GM18868 (cell line): ENCODE results near the gene IGSF10.

Experiments
- ATAC-seq: cut with Tn5 transposase; IDR thresholded peaks from one replicate; pipeline ENCODE4 v1.9.1; 2021; ENCODE audit warnings: mild to moderate bottlenecking, moderate library complexity; ENCODE audit not compliant: unreplicated experiment

Gene IGSF10

GRCh38 chr3:151467069-151467468 is 6.2 kb upstream of the IGSF10 start:
- ATAC-seq = peak; percentile 81

GRCh38 chr3:151462991-151463390 is 2.1 kb upstream of the IGSF10 start:
- no peak for ATAC-seq

DNA sequence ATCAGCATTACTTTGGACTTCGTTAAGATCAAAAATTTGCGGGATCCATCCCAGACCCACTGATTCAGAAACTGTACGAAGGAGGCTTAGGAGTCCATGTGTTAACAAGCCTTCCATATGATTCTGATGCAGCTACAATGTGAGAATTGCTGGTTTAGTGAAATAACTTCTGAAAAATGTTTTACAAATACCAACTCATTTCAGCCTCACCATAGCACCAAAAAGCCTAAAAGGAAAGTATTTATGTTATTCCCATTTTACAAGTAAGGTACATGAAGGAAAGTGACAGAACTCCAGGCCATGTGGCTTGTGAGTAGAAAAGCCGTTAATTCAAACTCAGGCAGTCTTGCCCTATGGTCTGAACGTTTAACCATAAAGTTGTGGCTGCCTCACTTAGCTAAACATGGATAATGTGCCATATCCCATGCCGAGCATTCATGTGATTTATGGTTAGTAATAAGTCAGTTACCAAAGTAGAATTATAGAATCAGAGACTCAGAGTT is 1.5 kb upstream of the IGSF10 start:
- no peak for ATAC-seq

- ATAC-seq = no peak
Observed at GRCh38 chr3:151460228-151460627, 633 bp downstream of the IGSF10 start.

GRCh38 chr3:151459358-151459757 is 1.5 kb downstream of the IGSF10 start:
- ATAC-seq = no peak

- ATAC-seq = no peak
Observed at GRCh38 chr3:151456065-151456464, 4.8 kb downstream of the IGSF10 start.

DNA sequence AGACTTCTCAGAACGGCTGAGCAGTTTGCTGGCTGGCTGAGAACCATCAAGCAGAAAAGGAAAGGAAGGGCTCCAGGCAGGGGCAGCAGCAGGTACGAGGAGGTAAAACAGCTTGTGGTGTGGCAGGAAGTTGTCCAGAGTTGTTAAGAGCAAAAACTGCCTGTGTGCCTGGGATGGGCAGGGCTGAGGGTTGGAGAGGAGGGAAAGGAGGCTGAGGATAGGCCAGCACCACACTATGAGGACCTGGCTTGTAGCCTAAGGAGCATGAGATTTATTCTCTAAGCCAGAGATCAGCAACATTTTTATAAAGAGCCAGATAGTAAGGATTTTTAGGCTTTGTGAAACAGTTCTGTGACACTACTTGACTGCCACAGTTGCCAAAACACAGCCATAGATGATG is 8.0 kb downstream of the IGSF10 start:
- no peak for ATAC-seq

- no peak for ATAC-seq
Observed at GRCh38 chr3:151452368-151452767, 8.5 kb downstream of the IGSF10 start.

DNA sequence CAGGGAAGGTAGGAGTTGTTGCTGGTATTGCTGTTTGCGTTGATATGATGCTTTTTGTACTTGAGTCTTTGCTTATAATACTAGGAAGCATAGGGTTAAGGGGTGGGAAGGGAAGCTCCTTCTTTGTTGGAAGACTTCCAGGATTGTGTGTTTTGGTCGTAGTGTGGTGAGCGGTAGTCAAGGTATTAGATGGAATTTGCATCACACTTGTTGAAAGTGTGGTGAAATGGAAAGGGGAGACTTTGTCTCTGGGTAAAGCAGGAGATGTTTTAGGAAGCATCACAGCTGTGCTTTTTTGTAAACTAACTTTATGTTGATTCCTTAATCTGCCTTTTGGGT is 14.9 kb downstream of the IGSF10 start:
- ATAC-seq = no peak

DNA sequence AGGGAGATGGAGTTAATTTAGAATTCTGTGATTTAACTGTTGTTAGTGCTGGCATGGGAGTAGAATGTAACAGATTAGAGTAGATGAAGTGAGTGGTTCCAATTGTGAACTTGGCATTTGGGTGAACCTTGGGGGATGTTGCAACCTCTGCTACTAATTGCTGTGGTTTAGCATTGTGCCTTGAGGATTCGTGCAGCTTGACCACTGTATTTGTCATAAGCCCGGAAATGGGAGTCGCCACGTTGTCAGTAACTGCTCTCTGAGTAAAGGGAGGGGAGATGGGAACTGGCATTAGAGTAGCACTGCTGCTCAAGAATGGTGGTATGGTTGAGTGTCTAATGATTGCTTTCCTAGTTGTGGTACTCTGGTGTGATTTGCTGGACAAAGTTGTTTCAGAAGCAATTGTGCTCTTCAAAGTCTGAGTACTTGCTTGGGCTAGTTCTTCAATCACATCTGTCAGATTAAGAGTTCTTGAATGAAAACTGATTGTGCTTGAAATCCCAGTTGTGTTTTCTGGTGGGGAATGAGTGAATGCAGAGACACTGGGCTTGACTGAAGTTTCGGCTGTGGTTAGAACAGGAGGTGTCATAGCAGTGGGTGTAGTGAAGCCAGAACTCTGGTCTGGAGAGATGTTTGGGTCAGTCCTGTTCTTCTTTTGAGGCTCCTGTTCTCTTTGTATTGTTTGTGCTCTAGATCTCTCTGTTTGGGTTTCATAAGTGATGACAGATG is 15.4 kb downstream of the IGSF10 start:
- peak; percentile 47 for ATAC-seq

GRCh38 chr3:151443583-151443982 is 17.3 kb downstream of the IGSF10 start:
- ATAC-seq = no peak

GRCh38 chr3:151440940-151441339 is 19.9 kb downstream of the IGSF10 start:
- no peak for ATAC-seq

- peak; percentile 88 for ATAC-seq
Observed at GRCh38 chr3:151439652-151440125, 21.2 kb downstream of the IGSF10 start.

DNA sequence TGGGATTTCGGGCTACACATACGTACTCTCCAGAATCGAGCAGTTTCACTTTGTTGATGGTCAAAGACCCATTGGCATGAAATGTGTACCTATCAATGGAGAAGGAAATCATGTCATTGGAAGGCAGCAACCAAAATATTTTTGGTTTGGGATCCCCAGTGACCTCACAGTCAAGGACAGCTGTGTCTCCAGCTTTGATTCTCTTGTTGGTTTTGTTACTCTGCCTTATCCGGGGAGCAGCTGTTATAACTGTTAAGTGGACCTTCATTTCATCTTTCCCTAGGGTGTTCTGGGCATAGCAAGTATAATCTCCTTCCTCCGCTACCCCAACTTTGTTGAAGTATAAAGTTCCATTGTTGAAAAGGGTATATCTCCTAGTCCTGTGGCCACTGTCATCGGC is 23.0 kb downstream of the IGSF10 start:
- ATAC-seq = no peak

GRCh38 chr3:151436675-151437446 is 24.0 kb downstream of the IGSF10 start:
- ATAC-seq = no peak

DNA sequence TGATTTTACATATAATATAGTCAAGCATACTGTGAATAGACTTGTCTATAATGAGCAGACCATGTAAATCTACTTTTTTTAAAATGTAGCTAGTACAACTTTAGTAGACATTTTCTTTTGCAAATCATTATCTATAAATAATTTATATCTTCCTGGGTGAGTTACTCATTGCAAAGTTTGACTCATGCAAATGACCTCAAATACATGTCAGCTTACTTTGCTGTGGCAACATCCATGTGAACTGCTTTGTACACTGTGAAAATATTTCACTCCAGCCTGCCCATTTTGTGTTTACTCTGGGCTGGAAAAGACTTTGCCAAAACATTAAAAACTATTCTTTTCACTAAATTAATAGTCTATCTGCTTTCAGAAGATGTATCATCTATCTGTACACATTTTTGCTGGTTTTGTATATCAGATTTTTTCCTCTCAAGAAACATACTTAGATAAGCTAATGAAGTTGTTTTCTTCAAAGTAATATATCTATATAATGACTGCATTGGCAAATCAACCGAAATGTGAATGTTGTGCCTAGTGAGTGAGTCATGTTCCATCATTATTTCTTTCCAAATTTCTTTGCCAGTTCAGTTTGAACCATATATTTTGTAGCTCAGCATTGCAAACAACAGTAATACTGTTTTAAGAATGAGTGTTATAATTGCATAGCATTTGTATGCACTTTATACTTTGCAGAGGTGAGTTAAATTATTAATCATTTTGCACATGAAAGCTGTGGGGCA is 26.5 kb downstream of the IGSF10 start:
- no peak for ATAC-seq

- ATAC-seq = no peak
Observed at GRCh38 chr3:151432616-151433372, 28.1 kb downstream of the IGSF10 start.

DNA sequence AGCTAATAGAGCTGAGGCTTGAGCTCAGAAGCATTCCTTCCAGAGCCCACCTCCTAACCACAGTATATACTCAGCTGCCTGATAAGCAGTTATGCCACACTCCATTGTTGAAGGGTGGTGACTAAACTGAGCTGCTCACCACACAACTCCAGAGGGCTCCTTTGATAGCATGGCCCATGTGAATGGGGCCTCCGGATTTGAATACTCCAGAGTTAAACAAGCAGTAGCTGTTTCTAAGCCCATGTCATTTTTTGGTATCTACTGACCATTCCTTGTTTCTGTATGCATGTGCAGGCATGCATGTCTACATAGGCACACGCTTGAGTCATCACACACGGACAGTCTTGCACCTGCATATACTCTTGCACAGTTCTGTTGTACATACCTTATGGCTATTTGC is 28.9 kb downstream of the IGSF10 start:
- ATAC-seq = peak; percentile 46

GRCh38 chr3:151430821-151431484 is 29.9 kb downstream of the IGSF10 start:
- peak; percentile 39 for ATAC-seq

DNA sequence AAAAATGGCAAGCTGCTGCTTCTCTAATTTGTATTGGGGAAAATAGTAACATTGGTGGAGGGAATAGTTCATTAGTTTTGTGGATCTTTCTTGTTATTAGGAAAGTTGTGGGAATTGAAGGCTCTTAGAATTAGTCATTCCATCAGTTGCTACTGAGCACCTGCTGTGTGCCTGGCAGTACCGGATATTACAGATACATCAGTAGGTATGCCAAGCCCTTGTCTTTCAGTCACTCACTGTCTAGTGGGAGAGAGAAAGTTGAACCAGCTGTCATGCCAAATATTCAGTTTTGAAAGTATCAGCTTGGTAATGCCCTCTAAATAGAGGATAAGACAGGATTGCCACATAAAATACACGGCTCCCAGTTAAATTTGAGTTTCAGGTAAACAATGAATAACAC is 32.5 kb downstream of the IGSF10 start:
- no peak for ATAC-seq
